Measurements from ENCODE around the gene PITPNM1. TPM values are rescaled to one million over a fixed set of nuclear protein-coding genes. Genes with fewer than 3 reads are reported as not detected.

Gene PITPNM1
- total RNA-seq, 1 donor from 2014 or later, result 34.0 TPM

- DNase-seq, result peak; percentile 71
Observed at GRCh38 chr11:67464411-67465188, 40.6 kb downstream of the PITPNM1 start.

DNA sequence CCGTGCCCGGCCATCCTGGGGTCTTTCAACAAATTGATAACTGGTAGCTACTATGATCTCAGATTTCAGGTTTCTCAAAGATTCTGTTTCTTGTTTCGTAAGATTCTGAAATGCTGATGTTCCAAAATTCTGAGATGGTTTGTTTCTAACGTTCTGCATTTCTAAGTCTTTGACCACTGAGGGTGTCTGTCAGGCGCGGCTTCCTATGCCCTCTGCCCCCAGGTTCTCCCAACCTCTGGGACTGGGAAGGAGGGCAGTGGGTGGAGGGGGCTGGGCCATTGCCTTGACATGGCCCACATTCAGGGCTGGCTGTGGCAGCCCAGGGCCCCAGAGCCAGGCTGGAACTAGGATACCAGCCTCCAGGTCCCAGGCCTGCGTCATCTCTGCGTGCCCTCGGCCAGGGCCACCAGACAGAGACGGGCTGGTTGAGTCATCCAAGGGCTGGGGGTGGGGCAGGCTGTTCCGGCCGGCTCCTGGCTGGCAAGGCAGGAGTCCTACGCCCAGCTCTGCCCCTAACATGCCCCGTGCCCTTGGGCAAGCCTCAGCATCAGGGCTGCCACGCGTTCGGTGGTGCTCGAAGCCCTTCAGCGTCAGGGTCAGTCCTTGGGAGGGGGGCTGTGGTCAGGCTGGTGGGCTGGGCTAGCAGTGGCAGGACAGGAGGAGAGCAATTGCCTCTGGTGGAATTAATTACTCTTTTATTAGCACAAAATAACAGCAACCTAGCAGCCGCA is 41.3 kb downstream of the PITPNM1 start:
- peak; percentile 37 for DNase-seq

- no peak for DNase-seq
Observed at GRCh38 chr11:67463186-67463585, 42.0 kb downstream of the PITPNM1 start.

DNA sequence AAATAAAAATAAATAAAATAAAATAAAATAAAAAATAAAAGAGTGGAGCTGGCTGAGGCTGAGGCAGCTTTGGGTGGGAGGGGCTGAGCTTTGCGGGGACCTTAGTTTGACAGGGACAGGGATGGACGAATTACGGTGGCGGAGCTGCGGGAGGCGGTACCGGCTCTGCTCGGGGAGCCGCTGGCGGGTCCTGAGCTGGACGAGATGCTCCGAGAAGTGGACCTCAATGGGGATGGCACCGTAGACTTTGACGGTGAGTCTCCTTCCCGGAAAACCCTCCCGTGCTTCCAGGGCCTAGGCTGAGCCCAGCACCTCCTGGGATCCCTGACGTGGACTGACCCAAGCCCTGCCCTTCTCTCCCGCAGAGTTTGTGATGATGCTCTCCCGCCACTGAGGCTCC is 46.9 kb downstream of the PITPNM1 start:
- DNase-seq, result no peak

DNA sequence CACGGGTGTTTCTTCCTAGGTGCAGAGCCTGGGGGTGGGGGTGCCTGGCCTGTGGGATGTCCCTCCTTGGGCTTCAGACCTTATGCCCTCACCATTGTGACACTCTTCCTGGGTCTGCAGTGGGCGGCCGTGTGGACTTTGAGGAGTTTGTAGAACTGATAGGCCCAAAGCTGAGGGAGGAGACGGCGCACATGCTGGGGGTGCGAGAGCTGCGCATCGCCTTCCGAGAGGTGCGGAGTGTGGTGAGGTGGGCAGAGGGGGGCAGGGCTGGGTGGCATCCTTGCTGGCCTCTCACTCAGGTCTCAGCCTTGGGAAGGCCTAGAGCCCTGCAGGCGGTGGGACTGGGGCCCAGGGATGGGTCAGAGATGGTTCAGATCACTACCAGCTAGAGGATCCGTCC is 47.7 kb downstream of the PITPNM1 start:
- no peak for DNase-seq

DNA sequence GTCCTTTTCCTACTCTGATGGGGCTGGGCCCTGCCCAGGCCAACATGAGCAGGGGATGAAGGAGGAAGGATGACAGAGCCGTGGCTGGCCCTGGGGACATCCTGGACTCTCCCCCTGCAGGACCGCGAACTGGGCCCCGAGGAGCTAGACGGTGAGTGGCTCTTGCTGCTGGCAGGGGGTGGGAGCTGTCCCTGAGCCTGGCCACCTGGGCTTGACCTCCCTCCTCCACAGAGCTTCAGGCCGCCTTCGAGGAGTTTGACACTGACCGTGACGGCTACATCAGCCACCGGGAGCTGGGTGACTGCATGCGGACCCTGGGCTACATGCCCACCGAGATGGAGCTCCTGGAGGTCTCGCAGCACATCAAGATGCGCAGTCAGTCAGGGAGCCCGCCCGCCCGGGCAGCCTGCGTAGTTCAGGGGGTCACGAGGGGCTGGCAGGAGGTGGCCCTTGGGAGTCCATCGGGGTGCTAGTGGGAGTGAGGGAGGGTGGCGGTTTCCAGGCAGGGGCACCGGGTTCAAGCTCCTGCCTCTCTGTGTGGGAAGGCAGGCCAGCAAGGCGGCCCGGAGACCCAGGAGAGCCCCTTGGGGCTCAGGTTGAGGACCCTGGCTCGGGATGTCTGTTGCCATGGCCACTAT is 49.0 kb downstream of the PITPNM1 start:
- DNase-seq, result no peak

DNA sequence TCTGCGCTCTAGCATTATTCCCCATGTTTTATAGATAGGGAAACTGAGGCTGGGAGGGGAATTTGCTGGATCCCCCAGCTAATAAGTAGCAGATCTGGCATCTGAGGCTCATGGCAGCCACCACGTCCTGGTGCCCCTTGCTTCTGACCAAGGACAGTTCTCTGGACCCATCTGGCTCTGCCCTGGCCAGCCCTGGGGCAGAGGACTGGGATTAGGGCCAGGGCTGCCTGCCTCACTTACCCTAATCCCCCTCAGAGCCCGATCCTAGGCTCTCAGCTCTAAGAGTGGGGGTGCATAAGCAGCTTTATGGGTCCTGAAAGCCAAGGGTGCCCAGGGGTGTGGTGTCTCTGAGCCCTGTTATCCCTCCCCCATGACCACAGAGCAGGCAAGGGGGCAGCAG is 50.1 kb downstream of the PITPNM1 start, which contains the start of gene CABP4:
TSS of gene CABP4 (plus strand) at position 301 of the 400 bp plus-strand sequence. CDS start at position 371, 70 bp downstream.
- no peak for DNase-seq

DNA sequence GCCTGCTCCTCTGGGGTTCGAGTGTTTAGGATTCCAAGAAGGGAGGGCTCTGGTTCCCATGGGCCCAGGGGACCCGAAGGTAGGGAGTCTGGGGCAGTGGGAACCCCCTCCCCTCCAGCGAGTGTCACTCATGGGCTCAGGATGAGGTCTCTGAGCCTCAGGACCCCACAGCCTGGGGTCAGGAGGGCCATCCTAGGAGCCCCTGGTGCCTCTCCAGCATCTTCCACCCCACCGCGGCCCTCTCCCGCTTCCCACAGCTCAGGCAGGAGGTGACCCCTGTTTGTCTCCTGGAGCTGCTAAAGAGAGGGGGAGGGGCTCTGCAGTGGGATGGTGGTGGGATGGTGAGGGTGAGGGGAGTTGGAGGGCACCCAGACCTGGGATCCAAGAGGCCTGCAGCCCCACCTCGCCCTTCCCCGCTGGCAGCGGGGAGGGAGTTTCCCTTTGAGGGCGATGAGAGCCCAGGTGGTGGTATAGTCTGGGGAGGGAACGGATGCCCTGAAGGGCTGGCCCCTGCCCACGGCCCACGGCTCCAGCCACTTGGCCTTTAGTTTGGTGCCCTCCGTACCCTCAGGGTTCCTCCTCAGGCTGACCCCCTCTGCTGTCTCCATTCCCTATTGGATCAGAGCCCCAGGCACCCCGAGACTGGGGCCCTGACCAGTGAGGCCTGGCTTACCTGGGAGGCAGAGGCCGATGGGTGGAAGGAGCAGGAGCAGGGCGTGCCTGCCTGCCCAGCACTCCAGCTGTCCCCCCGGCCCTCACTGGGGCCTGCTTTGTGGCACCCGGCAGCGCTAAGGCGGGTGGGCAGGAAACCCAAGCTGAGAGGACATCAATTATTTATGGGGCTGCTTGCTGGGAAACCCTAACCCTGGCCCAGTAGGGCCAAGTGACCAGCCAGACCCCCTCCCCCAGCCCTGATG is 51.1 kb downstream of the PITPNM1 start:
- no peak for DNase-seq

GRCh38 chr11:67452141-67452952 is 52.8 kb downstream of the PITPNM1 start, which contains the start of gene GPR152:
GPR152 (minus strand) TSS chr11:67452729; CDS start chr11:67452724, 5 bp downstream.
- no peak for DNase-seq

DNA sequence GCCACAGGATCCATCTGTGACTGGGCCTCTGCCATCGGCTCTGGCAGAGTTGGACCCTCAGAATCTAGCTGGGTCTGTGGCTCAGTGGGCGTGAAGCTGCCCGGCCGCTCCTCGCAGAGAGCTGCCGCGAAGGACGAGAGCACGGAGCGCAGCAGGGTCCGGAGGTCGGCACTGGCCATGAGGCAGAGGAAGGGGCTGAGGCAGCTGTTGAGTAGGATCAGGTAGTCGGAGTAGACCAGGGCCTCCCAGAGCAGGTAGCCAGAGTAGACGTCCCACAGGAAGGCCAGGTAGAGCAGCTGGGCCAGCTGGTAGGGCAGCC is 53.5 kb downstream of the PITPNM1 start:
- no peak for DNase-seq

DNA sequence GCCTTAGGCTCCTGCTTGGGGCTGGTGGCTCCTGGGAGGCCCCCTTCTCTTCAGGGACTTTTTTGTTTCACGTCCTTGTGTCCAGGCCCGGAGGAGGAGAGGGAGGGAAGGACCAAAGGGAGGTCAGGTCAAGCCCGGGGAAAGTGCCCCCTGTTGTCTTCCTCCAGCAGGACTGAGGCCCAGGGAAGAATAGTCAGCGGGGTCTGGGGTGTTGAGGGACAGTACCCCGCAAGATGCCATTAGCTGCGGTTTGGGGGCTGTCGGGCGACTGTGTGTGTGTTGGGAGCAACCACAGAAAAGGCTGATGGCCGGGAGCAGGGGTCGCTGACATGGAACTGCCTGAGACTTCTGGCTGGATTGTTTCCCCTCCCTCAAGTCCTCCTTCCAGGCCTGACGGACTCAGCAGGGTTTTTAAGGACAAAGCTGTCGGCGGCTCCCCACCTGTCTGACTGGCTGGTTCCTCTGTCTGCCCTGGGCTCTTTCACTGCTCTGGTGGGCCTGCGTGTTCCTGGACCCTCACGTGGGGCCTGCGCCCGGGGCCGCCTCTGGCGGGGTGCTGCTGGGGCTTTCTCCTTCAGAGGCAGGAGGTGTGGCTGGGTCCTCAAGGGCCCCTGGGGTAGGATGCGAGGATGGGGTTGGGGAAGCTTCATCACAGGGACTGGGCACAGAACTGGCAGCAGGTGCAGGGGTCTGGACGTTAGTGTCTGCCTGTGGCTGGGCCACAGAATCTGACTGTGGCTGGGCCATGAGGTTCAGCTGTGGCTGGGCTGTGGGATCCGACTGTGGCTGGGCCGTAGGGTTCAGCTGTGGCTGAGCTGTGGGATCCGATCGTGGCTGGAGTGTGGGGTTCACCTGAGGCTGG is 54.1 kb downstream of the PITPNM1 start:
- no peak for DNase-seq

DNA sequence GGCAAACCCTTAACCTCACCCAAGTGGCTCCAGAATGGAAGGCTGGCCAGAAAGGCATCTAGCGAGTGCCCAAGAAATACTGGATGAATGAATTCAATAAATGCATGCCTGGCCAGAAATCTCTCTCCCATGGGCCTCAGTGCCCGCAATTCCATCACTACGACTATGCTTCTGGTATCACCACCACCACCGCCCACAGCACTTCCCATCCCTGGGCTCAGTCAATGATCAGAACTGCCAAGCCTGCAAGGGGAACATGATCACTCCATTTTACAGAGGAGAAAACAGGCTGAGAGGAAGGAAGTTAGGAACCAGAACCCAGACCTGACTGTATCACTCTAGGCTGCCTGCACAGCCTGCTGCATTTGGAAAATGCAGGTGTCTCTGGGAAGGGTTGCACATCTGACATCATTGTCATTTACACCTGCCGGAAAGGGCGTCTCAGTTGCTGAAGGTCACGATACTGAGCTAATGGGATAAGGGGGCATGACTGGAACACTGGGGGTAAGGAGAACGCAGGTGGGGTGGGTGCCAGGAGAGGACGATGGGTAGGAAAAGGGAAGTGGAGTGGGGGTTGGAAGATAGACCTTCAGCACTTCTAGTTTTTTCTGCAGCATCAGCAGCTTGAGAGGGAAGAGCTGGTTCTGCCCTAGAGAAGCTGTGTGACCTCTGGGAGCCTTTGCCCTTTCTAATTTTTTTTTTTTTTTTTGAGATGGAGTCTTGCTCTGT is 55.9 kb downstream of the PITPNM1 start:
- DNase-seq, result no peak

DNA sequence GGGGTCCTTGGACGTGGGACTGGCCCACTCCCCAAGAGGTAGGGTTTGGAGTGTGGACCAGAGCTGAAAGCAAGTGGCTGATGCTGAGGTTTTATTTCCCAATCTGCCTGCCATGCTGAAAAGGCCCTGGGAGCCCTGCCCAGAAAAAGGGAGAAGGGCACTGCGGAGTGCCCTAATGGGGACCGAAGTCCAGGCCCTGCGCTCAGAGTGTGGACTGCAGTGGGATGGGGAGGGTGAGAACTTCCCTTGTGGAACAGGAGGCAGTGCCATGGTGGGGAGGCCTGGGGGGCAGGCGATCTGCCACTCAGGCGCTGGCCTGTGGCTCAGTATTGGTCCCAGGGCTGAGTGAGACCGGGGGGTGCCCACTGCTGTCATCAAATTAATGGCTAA is 56.9 kb downstream of the PITPNM1 start:
- no peak for DNase-seq

GRCh38 chr11:67445515-67445914 is 59.6 kb downstream of the PITPNM1 start:
- no peak for DNase-seq

- no peak for DNase-seq
Observed at GRCh38 chr11:67442504-67443404, 62.4 kb downstream of the PITPNM1 start.
